IPS-NIHi11 (cell line): ENCODE results near the gene ILF3.

Source experiments
- DNase-seq: peaks from one replicate; pipeline ENCODE4 v3.0.0; 2012; ENCODE audit warnings: mixed read lengths, low spot score

ILF3 gene

DNA sequence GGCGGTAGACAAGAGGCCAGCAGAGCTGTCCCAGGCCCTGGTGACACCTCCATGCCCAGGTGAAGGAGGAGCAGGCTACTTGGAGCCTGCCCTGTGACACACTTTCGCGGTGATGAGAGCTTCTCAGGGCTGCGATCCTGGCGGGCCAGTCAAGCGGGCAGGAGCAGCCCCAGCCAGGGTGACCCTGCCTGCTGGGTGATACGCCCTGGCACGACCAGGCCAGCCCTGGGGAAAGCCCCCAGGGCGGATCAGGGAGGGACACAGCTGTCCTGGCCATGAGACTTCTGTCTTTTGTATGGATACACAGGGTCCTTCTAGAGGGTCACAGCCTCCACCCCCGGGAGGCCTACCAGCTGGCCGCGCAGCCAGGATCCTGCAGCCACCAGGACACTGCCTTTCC lies 76.8 kb downstream of the ILF3 start:
- no peak for DNase-seq

DNA sequence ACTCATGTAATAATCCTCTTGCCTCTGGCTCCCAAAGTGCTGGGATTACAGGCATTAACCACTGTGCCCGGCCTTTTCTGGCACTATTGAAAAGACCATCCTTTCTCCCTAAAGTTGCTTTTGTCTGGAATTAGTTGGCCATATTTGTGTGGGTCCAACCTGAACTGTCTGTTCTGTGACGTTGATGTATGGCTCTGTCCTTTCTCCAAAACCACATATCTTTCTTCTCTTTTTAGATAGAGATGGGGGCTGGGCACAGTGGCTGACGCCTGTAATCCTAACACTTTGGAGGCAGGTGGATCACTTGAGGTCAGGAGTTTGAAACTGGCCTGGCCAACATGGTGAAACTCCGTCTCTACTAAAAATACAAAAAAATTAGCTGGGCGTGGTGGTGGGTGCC lies 81.6 kb downstream of the ILF3 start:
- DNase-seq: no peak

DNA sequence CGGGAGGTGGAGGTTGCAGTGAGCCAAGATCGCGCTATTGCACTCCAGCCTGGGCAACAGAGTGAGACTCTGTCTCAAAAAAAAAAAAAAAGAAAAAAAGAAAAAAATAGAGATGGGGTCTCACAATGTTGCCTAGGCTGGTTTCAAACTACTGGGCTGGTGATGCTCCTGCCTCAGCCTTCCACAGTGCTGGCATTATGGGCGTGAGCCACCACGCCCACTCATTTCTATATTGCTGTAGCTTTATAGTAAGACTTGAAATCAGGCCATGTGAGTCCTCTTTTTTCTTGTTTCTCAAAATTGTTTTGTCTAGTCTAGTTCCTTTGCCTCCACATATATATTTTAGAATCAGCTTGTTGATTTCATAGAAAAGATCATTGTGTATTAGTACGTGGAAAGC lies 82.0 kb downstream of the ILF3 start:
- no peak for DNase-seq

DNA sequence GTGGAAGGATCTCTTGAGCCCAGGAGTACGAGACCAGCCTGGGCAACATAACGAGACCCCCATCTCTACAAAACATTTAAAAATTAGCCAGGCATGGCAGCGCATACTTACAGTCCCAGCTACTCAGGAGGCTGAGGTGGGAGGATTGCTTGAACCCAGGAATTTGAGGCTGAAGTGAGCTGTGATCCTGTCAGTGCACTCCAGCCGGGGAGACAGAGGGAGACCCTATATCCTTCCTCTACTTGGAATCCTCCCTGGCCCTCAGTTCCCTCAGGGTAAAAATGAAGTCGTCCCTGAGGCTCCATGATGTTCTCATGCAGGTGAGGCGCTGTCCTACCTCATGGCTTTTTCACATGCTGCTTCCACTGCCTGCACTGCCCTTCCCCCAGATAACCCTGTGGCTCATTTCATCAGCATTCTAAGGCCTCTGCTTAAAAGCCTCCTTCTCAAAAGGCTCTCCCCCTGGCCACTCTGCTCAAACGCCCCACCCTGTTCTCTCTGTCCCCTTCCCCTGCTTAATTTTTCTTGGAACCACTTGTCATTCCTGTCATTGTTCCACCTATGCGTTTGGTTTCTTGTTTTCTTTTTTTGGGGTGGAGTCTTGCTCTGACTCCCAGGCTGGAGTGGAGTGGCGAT lies 82.9 kb downstream of the ILF3 start:
- DNase-seq: no peak

DNA sequence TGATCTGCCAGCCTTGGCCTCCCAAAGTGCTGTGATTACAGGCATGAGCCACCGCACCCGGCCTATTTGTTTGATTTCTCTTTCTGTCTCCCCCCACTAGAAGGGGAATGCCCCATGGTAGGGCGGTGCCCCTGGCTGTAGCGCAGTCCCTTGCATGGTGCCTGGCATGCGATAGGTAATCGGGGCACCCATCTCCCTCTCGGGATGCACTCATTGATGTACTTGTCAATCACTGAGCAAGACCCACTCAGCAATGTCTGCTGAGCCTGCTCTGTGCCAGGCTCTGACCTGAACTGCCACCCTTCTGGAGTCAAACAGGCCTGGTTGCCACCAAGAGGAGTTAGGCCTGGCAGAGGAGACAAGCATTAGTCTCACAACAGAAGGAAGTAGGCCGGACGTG lies 83.6 kb downstream of the ILF3 start:
- no peak for DNase-seq

DNA sequence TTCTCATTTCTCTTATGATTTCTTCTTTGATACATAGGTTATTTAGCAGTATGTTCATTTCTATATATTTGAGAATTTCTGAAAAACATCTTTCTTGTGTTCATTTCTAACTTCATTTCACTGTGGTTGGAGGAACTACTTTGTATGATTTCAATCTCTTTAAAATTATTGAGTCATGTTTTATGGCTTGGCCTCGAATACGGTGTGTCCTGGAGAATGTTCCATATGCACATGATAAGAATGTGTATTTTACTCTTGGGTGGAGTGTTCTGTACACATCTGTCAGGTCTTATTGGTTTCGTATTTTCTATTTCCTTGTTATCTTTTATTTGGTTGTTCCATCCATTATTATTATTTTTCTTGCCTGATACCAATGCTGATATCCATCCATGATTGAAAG lies 86.7 kb downstream of the ILF3 start:
- DNase-seq: no peak
